Esophagus muscularis mucosa (tissue), 4 donors: ENCODE measurements around the gene MOB1A.

ENCODE experiments used
- EP300 ChIP-seq: sonication (generic); formaldehyde crosslinking; IDR thresholded peaks from one replicate; pipeline ENCODE4 v1.6.1; 2017; ENCODE audit warnings: antibody characterized with exemption
- POLR2A ChIP-seq: fragments of 450-650 bp; IDR thresholded peaks from one replicate; pipeline ENCODE4 v1.6.1; 2017; ENCODE audit warnings: antibody characterized with exemption, moderate library complexity, mild to moderate bottlenecking, low read depth
- POLR2AphosphoS5 ChIP-seq, 2 donors: sonication (generic); formaldehyde crosslinking; IDR thresholded peaks; one replicate each; pipeline ENCODE4 v1.6.1; 2017; ENCODE audit warnings: antibody characterized with exemption in 2 of 2
- TF ChIP-seq, protein P1 (sequence below), 3 experiments: fragments of 200-600 bp in 2 of 3; fragments of 450-650 bp in 1 of 3; sonication (generic) in 2 of 3; IDR thresholded peaks; one replicate each; pipeline ENCODE4 v1.5.1; 2017 to 2019; ENCODE audit warnings: antibody characterized with exemption in 3 of 3, mild to moderate bottlenecking in 2 of 3, moderate library complexity in 1 of 3

DNA sequence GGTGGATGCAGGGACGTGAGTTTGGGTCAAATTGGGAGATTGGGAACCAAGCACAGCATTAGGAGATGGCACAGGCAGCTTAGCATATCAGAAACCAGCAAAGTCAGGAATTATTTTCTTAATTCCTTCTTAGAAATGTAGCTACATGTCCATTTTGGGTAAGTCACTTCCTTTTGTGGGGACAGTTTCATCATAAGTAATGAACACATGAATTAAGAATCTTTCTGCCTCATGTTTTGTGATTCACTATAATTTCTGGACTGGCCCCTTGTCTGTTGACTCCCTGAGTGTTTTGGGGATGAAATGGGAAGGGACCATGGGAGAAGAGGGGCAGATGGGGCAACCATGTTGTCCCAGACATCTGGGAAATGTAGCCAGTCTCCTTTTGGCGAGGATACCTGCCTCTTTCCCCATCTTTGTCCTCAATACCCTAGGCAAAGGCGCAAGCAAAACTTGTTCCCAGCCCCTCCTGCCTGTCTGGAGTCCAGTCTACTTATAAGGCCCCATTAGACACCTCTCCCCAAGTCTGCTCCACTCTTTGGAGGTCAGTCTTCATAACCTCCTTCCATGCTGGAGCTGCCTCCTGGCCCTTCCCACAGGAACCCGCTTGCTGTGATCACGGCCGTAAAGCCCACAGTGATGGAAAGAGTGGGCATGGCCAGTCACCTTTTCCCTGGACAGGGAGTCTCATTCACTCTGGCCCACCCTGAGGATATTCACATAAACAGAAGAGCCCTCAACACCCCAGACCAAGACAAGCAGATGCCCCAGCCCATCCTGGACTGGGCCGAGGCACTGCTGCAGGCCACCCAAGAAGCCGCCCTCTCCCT lies 45.5 kb upstream of the MOB1A start:
- TF ChIP-seq POLR2A (no peak), POLR2AphosphoS5 (IDR thresholded peaks at IDR 0.05) (no peak), EP300 (no peak)
- TF ChIP-seq, protein P1, sequence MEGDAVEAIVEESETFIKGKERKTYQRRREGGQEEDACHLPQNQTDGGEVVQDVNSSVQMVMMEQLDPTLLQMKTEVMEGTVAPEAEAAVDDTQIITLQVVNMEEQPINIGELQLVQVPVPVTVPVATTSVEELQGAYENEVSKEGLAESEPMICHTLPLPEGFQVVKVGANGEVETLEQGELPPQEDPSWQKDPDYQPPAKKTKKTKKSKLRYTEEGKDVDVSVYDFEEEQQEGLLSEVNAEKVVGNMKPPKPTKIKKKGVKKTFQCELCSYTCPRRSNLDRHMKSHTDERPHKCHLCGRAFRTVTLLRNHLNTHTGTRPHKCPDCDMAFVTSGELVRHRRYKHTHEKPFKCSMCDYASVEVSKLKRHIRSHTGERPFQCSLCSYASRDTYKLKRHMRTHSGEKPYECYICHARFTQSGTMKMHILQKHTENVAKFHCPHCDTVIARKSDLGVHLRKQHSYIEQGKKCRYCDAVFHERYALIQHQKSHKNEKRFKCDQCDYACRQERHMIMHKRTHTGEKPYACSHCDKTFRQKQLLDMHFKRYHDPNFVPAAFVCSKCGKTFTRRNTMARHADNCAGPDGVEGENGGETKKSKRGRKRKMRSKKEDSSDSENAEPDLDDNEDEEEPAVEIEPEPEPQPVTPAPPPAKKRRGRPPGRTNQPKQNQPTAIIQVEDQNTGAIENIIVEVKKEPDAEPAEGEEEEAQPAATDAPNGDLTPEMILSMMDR (IDR thresholded peaks at IDR 0.05): no peak
